HepG2 (cell line): ENCODE results near the gene IL1B. TPM values are rescaled to one million over a fixed set of nuclear protein-coding genes. Genes with fewer than 3 reads are reported as not detected.

Experiments
- EZH2 ChIP-seq: conservative IDR thresholded peaks from 2 replicates; pipeline ENCODE4 v1.6.1; 2012; ENCODE audit warnings: mild to moderate bottlenecking, low read depth, low read length, moderate library complexity
- FOXA1 ChIP-seq, 2 experiments: fragments of 450-650 bp in 1 of 2; sonication (generic) in 1 of 2; formaldehyde crosslinking in 1 of 2; IDR thresholded peaks; 2 replicates each; pipeline versions ENCODE4 v1.4.0 to v1.6.1; 2016 to 2020; ENCODE audit warnings: missing genetic modification reagents in 1 of 2
- IKZF5 ChIP-seq: IDR thresholded peaks from 2 replicates; pipeline ENCODE4 v1.6.1; 2018; ENCODE audit warnings: missing genetic modification reagents, mild to moderate bottlenecking, missing compliant biosample characterization
- NKX3-1 ChIP-seq: sonication (generic); formaldehyde crosslinking; IDR thresholded peaks from 2 replicates; pipeline ENCODE4 v1.5.0; 2020; ENCODE audit warnings: missing genetic modification reagents
- POLR2G ChIP-seq: fragments of 200-400 bp; formaldehyde crosslinking; IDR thresholded peaks from 2 replicates; pipeline ENCODE4 v1.6.1; 2018; ENCODE audit warnings: mild to moderate bottlenecking, low read depth, low read length, moderate library complexity
- SOX13 ChIP-seq, 3 experiments: fragments of 450-650 bp in 1 of 3; sonication (generic) in 1 of 3; formaldehyde crosslinking in 1 of 3; IDR thresholded peaks in 2 of 3; conservative IDR thresholded peaks in 1 of 3; 2 replicates each; pipeline versions ENCODE4 v1.5.0 to v1.6.1; 2016 to 2020; ENCODE audit warnings: antibody characterized with exemption in 1 of 3, mild to moderate bottlenecking in 1 of 3, missing compliant biosample characterization in 1 of 3, missing genetic modification reagents in 1 of 3, moderate library complexity in 1 of 3
- ZGPAT ChIP-seq: IDR thresholded peaks from 2 replicates; pipeline ENCODE4 v1.6.1; 2016; ENCODE audit warnings: mild to moderate bottlenecking
- ZNF18 ChIP-seq: sonication (generic); formaldehyde crosslinking; IDR thresholded peaks from 2 replicates; pipeline ENCODE4 v1.8.0; 2022; ENCODE audit warnings: mild to moderate bottlenecking, missing genetic modification reagents; ENCODE audit not compliant: insufficient replicate concordance
- ZNF782 ChIP-seq: sonication (generic); formaldehyde crosslinking; IDR thresholded peaks from 2 replicates; pipeline ENCODE4 v1.4.0; 2020; ENCODE audit warnings: missing genetic modification reagents, mild to moderate bottlenecking, borderline replicate concordance
- polyA plus RNA-seq, 8 experiments: library from polyadenylated mRNA; depleted of rRNA in 3 of 8; stranded (reverse) in 7 of 8; unstranded in 1 of 8; fragments of >200 nt; fragmentation: Illumina TruSeq in 4 of 8; extraction: Trizol in 4 of 8; gene quantifications; 2 replicates each; pipeline versions ENCODE4 v1.2.1 to v1.2.3, GENCODE V29; 2011 to 2016; ENCODE audit warnings: low read depth in 4 of 8, missing spikeins in 1 of 8, mixed read lengths in 1 of 8; ENCODE audit not compliant: insufficient read depth in 1 of 8
- total RNA-seq, 5 experiments: library from RNA; depleted of rRNA; stranded (reverse); fragments of >200 nt; fragmentation: Illumina TruSeq; extraction: Trizol; gene quantifications; 2 replicates each; pipeline ENCODE4 v1.2.3, GENCODE V29; 2016; ENCODE audit warnings: low read depth in 1 of 5

IL1B gene
- total and polyA plus RNA-seq, 2 of the 13 experiments (the other 11 are each of a cell fraction or from before 2014, with no cell fraction given): 0.18 TPM; not detected in 1

- no peak for TF ChIP-seq IKZF5 (CRISPR knock-in tag)
- TF ChIP-seq ZNF18 (CRISPR knock-in tag): no peak
- TF ChIP-seq SOX13 (IDR thresholded peaks at IDR 0.05): no peak
- TF ChIP-seq SOX13 (CRISPR knock-in tag; conservative IDR thresholded peaks at IDR 0.05 in 1 of 2, IDR thresholded peaks at IDR 0.05 in 1 of 2): no peak
- no peak for TF ChIP-seq FOXA1 (IDR thresholded peaks at IDR 0.05)
- TF ChIP-seq FOXA1 (CRISPR knock-in tag; IDR thresholded peaks at IDR 0.05): no peak
- TF ChIP-seq ZNF782 (CRISPR knock-in tag): no peak
- TF ChIP-seq EZH2: no peak
- TF ChIP-seq NKX3-1 (CRISPR knock-in tag): no peak
- no peak for TF ChIP-seq POLR2G
- TF ChIP-seq ZGPAT (CRISPR knock-in tag): no peak
These were observed 24.0 kb downstream of the IL1B start (continued) for GRCh38 chr2:112812318-112813267.
